GM19328 (cell line): Measurements from ENCODE around the gene C6orf136.
"Not testable (repeated sequence)": the region's sequence is repeated elsewhere in the genome, so short reads cannot be mapped to it uniquely, and the experiment has no call there.

Experiments used
- ATAC-seq: cut with Tn5 transposase; IDR thresholded peaks from one replicate; pipeline ENCODE4 v1.9.1; 2021; ENCODE audit warnings: mild to moderate bottlenecking, moderate library complexity; ENCODE audit not compliant: unreplicated experiment

C6orf136 gene, protein sequence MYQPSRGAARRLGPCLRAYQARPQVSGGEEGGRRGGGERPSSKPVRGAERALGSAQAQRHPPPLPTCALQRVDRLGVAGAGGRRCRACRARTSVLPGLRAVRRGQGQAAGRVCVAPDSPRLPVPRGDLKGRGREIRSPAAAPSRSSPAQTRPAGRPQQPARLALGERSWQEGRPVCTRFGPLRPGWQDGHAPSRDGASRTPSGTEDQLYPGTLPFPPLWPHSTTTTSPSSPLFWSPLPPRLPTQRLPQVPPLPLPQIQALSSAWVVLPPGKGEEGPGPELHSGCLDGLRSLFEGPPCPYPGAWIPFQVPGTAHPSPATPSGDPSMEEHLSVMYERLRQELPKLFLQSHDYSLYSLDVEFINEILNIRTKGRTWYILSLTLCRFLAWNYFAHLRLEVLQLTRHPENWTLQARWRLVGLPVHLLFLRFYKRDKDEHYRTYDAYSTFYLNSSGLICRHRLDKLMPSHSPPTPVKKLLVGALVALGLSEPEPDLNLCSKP

DNA sequence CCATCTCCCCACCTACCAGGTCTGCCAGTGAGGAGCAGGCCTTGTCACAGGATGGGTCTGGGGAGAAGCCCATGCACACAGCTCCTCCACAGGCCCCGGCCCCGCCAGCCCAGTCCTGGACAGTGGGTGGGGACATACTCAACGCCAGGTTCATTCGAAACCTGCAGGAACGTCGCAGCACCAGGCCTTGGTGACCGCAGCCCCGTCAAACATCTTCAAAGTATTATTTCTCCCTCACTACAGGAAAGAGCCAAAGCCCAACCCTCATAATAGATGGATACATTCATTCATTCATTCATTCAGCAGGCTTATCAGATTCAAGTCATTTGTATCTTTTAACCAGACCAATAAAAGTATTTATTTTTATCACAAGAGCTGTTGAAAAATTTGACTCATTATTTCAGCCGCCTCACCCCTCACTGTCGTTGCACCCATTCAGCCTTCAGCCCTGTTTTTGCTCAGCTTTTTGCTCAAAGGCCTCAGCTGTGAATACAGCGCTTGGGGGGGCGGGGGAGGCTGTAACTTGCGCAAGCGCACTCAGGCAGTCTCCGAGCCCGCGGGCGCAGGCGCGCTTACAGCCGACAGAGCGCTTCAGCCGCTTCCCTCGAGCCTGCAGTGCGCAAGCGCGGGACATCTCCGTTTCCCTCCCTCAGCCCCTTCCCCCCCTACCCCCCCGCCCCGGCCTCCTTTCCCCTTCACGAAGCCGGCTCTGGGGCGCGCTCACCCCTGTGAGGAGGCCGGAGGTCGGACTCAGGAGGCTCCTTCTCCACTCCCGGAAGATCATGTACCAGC is at the start of gene C6orf136:
C6orf136 (plus strand) TSS at position 684 of the 792 bp plus-strand sequence; CDS start at position 783, 99 bp downstream.
- ATAC-seq: peak; percentile 48

DNA sequence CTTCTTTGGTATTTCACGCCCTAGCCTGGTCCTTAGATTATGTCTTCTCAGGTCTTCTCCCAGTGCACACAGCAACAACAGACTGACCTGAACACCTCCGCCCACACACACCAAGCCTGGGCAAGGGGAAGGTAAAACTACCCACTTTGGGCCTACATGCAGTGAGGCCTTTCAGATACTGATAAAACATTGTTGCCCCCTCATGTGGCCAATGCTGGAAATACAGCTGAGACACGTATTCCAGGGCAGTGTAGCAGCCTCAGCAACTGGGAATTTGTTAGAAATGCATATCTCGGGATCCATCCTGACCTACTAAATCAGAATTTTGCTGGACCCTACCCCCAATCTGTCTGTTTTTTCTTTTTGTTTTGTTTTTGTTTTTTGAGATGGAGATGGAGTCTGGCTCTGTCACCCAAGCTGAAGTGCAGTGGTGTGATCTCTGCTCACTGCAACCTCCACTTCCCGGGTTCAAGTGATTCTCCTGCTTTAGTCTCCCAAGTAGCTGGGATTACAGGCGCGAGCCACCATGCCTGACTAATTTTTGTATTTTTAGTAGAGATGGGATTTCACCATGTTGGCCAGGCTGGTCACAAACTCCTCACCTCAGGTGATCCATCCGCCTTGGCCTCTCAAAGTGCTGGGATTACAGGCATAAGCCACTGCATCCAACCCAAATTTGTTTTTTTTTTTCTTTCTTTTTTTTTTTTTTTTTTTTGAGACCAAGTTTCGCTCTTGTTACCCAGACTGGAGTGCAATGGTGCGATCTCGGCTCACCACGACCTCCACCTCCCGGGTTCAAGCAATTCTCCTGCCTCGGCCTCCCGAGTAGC is 49.4 kb upstream of the C6orf136 start:
- not testable (repeated sequence) for ATAC-seq

DNA sequence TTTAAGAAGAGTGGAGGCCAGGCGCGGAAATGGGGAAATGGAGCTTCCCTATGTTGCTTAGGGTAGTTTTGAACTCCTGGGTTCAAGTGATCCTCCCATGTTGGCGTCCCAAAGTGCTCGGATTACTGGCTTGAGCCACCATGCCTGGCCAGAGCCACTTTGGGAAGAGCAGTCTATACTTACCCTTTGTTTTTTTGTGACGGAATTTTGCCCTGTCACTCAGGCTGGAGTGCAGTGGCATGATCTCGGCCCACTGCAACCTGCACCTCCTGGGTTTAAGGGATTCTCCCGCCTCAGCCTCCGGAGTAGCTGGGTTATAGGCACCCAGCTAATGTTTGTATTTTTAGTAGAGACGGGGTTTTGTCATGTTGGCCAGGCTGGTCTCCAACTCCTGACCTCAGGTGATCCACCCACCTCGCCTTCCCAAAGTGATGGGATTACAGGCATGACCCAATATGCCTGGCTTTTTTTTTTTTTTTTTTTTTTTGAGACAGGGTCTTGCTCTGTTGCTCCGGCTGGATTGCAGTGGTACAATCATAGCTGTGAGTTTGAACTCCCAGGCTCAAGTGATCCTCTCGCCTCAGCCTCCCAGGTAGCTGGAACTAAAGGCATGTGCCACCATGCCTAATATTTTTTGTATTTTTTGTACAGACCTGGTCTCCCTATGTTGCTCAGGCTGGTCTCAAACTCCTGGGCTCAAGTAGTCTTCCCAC is 47.9 kb upstream of the C6orf136 start:
- ATAC-seq: no peak

DNA sequence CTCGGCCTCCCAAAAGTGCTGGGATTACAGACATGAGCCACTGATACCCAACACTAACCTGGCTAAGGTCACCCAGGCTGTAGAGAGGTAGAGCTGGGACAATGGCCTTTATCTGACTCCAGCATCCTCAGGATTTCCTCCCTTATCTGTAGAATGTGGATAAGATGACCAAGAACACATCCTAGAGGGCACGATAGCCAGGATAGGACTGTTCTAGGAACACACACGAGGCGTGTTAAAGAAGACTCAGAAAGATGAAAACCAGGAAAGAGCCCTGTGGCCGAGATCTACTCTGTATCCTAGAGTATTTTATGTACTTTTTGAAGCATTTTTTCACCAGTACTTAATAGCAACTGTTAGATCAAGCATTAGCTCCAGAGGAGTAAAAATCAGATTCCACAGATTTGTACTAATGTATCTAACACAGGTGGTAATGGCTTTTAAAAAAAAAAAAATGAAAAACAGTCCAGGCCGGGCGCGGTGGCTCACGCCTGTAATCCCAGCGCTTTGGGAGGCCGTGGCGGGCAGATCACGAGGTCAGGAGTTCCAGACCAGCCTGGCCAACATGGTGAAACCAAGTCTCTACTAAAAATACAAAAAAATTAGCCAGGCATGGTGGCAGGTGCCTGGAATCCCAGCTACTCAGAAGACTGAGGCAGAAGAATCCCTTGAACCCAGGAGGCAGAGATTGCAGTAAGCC is 47.2 kb upstream of the C6orf136 start:
- ATAC-seq: no peak

DNA sequence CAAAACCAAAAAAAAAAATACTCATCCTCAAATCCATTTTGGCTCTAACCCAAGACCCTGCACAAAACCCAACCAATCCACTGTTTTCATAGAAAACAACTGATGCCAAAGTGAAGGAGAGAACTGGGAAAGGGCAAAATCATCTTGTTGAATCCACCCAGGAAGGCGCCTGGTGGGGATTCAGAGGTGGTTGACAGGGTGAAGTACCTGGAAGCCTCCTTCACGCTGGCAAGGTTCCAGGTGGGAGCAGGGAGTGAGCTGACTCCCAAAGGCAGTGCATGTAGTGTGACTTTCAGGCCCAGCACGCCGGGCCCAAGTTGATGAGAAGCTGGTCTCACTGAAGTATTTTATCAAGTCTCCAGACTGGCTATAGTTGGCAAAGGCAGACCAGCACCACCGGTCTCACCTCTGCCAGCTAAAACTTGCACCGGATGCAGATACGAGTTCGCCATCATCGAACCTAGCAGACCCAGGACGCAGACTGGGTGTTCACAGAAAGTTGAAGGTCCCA is 46.4 kb upstream of the C6orf136 start:
- no peak for ATAC-seq

DNA sequence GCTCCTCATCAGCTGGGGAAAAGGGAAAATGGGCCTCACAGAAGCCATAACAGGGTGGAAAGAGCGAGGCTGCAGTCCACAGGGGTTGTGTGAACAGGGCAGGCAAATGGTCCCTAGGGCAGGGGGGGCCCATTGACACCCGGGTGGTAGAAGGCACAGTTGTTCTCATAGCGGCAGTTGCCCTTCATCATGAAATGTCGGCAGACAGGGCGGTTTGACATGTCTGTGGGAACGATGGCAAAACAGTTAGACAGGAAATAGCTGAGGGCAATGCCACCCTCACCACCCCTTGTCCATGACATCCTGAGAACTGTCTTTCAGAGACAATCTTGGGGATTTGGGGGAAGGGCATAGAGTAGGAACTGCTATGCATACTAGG is 45.5 kb upstream of the C6orf136 start:
- no peak for ATAC-seq

DNA sequence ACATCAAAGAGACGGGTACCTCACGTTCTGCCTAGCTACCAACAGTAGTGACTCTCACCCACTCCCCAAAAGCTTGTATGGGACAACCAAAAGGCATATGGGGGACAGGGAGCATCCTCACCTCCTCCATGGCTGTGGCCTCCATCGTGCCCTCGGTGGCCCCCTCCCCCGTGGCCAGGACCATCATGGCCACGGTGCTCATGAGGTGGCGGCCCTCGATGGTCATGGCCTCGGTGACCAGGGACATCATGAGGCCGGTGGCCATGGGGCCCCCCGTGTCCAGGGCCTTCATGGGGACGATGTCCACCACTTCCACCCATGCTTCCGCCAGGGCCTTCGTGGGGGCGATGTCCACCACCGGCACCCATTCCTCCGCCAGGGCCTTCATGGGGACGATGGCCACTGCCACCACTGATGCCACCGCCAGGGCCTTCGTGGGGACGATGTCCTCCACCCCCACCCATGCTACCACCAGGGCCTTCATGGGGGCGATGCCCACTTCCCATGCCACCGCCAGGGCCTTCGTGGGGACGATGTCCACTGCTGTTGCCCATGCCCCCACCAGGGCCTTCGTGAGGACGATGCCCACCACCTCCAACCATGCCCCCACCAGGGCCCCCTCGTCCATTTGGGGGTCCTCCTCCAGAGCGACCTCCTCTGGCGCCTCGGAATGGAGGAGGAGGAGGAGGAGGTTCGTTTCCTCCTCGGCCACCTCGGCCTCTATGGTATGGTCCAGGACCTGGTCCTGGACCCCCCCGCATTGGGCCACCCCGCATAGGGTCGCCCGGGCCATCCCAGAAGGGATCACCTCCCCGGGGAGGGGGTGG is 44.9 kb upstream of the C6orf136 start:
- no peak for ATAC-seq

DNA sequence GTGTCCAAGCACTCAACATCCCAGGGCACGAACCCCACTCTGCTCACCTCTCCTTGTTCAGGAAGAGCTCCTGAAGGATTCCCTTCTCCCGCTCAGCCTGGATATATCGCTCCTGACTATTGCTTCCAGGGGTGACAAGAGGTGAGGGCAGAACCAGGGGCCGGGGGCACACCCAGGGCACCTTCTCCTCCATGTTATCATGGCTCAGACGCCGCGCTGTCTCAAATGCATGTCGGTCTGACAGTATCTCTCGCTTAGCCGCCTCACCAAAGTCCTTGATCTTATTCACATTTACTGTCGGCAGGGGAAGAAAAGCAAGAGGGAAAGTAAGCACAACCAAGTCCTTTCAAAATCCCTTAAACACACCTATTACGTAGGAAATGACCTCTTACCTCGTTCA is 43.0 kb upstream of the C6orf136 start:
- ATAC-seq: no peak

DNA sequence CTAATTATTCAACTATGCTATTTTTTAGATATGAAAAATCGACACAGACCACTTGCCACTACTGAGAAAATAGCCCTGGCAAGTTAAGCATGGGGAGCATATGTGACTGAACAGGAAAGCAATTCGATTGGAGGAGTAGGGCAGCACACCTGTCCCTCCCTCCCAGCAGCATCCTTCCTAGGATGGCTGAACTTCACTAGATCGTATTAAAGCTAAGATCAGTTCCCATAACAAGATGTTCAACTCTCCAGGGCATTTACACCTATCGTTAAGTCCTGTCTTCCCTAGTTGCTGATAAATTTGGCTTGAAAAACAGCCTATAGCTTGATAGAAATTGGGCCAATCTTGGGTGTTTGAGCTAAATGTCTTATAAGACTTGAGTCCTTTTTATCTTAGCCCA is 36.9 kb upstream of the C6orf136 start:
- ATAC-seq: no peak

DNA sequence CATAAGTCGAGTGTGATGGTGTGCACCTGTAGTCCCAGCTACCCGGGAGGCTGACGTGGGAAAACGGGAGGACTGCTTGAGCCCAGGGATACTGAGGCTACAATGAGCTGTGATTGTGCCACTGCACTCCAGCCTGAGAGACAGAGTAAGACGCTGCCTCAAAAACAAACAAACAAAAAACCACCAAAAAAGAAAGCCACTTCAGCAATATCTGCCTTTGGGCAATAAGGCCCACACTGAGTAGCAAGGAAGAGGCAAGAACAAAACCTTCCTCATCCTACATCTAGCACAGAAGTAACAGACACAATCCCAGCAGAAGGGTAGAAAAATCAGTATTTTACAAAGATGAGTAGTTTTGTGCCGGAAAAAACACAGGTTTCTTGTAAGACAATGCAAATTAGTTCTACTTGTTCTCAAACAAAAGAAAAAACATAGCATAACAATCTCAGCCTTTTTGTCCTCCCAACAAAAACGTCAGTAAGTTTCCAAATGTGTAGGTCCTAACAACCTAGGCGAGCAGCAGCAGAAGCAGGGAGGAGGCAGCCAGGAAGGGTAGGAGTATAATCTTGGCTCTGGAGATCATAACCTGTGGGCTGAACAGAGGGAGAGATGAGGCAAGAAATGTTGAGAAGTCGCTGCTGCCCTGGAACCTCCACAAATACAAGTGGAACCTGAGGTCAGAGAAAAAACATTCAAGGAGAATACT is 35.6 kb upstream of the C6orf136 start:
- ATAC-seq: no peak

DNA sequence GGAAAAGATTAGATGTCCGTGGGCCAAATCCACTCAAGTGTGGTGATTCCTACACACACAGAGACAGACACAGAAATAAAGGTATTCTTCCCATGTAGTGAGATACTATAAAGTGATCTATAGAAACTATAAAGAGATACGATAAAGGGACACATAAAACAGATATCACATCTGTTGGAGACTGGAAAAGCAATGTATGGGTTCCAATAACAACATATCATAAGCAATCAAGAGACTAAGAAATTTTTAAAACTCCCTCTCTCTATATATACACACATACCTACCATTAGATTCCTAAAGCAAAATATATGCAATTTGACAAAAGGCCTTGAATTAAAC is 35.1 kb upstream of the C6orf136 start:
- ATAC-seq: no peak

DNA sequence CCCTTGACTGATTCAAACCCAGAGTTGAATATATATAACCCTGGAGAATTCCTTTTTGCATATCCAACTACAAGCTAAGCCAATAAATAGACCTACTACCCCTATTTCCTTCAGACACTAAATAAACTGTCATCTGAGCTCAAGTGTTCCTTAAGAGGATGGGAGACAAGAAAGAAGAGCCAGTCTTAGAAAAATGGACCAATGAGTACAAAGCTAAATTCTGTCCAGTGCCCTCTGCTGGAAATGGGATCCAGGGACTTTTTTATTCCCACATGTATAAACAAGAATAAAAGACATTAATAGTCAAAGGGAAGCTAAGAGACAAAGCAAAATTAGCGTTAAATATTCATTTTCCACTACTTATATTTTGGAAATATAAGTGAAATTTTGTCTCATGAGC is 34.7 kb upstream of the C6orf136 start:
- ATAC-seq: no peak

DNA sequence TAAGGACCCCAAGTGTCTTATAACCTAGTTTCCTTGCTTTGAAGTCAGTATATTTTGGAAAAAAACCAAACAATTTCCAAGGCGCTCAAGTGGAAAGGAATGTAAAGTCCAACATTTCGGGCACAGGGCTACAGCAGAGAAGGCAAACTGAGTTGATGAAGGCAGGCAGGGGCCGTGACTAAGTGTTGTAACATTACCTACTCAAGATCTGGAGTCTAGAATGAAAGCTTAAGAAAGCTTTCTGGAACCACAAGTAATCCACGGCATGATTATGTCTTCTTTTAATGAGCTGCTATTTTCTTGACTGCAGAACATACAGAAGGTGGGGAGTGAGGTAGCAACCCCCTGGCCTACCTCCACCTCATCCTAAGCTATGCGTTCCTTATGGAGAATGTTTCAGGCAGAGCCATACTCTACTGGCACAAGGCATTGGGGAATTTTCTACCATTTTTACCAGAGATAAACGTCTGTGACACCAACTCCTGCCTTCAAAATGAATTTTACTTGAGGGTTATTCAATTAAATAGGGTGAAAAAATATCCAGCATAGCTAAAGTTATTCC is 34.2 kb upstream of the C6orf136 start:
- no peak for ATAC-seq

DNA sequence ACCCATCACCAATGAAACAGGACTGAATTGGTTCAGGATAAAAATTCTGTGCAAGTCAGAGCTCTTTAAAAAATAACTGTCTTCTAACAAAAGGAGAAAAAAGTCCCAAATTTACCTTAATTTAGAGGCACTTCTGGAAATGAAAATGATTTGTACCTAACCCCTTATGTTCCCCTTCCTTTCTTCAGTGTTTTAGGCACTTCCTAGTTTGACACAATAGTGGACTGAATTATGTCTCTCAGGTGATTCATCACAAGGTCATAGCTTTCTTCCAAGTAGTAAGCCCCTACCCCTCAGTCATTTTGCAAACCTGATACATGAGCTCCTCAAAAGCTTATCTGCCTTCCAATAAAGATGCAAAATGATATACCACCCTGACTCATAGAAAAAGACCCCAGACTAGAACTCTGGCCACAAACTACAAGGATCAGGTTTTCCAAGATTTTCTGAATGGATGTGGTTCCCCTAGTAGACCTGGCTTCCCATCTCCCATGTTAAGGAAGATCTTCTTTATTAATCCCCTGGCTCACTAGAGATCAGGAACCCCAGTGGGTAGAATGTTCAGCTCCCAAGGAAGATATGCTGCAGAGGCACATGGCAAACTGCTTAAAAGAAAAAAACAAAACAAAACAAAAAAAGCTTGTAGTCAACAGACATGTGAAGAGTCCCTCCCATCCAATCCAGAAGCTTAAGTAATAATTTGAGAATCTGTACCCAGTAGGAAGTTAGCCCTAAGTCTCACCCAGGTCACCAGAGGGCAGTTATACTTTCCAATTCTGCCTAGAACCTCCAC is 33.5 kb upstream of the C6orf136 start:
- no peak for ATAC-seq

DNA sequence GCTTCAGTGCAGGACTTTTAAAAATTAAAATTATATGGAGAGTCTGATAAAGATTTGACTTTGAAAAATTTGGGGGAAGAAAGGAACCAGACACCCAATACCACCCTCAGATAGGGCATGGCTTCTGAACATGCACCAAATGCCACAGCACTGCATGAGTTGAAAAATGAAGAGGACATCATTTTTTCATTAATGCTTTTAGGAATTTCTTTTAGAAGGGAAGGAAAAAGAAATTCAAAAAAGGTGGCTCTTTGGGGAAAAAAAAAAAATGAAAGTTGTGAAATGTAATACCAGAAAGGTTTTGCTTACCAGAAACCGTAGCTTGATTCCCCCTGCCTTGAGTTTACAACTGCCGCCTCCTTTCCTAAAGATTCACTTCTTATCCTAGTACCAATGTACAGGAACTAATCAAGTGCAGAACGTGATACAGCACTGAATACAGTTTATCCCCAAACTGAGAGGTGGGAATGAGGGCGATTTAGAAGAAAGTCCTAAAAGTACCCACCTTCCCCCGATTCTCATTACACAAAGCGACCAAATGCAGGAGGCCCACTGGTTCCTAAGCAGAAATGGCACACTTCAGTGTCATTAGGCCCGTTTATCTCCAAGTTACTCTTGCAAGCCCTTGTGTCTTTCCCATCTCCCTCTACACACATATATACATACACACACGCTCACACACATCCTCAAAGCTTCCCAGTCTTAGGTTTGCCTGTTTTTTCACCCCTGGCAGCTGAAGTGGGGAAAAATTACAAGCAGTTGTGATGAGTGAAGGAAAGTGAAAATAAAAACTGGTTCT is 32.7 kb upstream of the C6orf136 start:
- no peak for ATAC-seq

DNA sequence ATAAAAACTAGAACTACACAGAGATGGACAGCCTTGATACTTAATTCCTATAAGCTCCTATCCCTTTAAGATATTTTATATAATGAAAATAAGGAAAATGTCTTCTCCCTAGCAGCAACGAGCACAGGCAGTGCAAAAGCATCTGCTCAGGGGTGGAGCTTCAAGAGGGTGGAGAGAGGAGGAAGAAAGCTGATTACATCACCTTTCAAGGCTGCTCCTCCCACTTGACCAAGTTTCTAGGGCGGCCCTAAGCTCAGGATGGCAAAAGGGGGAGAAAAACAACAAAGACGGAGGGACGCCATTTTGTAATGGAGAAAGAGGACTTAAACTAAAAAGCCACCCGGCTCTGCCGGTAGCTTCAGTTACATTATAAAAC is 32.1 kb upstream of the C6orf136 start:
- no peak for ATAC-seq
